ENCODE data around the gene MAP7D3. TPM values are rescaled to one million over a fixed set of nuclear protein-coding genes. Genes with fewer than 3 reads are reported as not detected.
A peak's percentile ranks its signal among the peaks of the same experiment; 100 is the strongest.

MAP7D3 gene
- total RNA-seq, 1 donor from 2014 or later = 1.2 TPM

GRCh38 chrX:136209016-136209738 is 42.0 kb downstream of the MAP7D3 start:
- no peak for FAIRE-seq

GRCh38 chrX:136207546-136207945 is 43.7 kb downstream of the MAP7D3 start:
- FAIRE-seq = no peak

More at GRCh38 chrX:136209016-136209738, 42.0 kb downstream of the MAP7D3 start:
- peak in 1 of 2 donors; percentile 34 for DNase-seq (ENCODE audit: low spot score in 2 of 2)

GRCh38 chrX:136206916-136207315 is 44.3 kb downstream of the MAP7D3 start:
- FAIRE-seq (no peak), DNase-seq (ENCODE audit: low spot score in 2 of 2) (no peak)

More at GRCh38 chrX:136207546-136207945, 43.7 kb downstream of the MAP7D3 start:
- no peak for DNase-seq (ENCODE audit: low spot score in 2 of 2)

- DNase-seq (ENCODE audit: low spot score in 2 of 2) = no peak
- no peak for FAIRE-seq
Observed at GRCh38 chrX:136205882-136206380, 45.3 kb downstream of the MAP7D3 start.

- DNase-seq (ENCODE audit: low spot score in 2 of 2) (no peak), FAIRE-seq (no peak)
Observed at GRCh38 chrX:136204571-136204970, 46.6 kb downstream of the MAP7D3 start.

- DNase-seq (ENCODE audit: low spot score in 2 of 2) (no peak), FAIRE-seq (no peak)
Observed at GRCh38 chrX:136203951-136204350, 47.2 kb downstream of the MAP7D3 start.

- DNase-seq (ENCODE audit: low spot score in 2 of 2) = no peak
- no peak for FAIRE-seq
Observed at GRCh38 chrX:136203438-136203837, 47.8 kb downstream of the MAP7D3 start.

GRCh38 chrX:136202889-136203288 is 48.3 kb downstream of the MAP7D3 start:
- FAIRE-seq (no peak), DNase-seq (ENCODE audit: low spot score in 2 of 2) (no peak)

- DNase-seq (ENCODE audit: low spot score in 2 of 2) (no peak), FAIRE-seq (no peak)
Observed at GRCh38 chrX:136201601-136202000, 49.6 kb downstream of the MAP7D3 start.

- no peak for DNase-seq (ENCODE audit: low spot score in 2 of 2)
- no peak for FAIRE-seq
Observed at GRCh38 chrX:136200466-136200865, 50.7 kb downstream of the MAP7D3 start.

GRCh38 chrX:136199365-136199764 is 51.8 kb downstream of the MAP7D3 start:
- no peak for DNase-seq (ENCODE audit: low spot score in 2 of 2)
- no peak for FAIRE-seq

GRCh38 chrX:136198678-136199243 is 52.4 kb downstream of the MAP7D3 start:
- DNase-seq (ENCODE audit: low spot score in 2 of 2) (no peak), FAIRE-seq (no peak)

GRCh38 chrX:136198010-136198409 is 53.2 kb downstream of the MAP7D3 start:
- no peak for FAIRE-seq

GRCh38 chrX:136196691-136197155 is 54.5 kb downstream of the MAP7D3 start:
- FAIRE-seq (no peak), DNase-seq (ENCODE audit: low spot score in 2 of 2) (no peak)

More at GRCh38 chrX:136198010-136198409, 53.2 kb downstream of the MAP7D3 start:
- DNase-seq (ENCODE audit: low spot score in 2 of 2) = no peak

GRCh38 chrX:136195247-136195646 is 56.0 kb downstream of the MAP7D3 start:
- FAIRE-seq (no peak), DNase-seq (ENCODE audit: low spot score in 2 of 2) (no peak)

- no peak for FAIRE-seq
- no peak for DNase-seq (ENCODE audit: low spot score in 2 of 2)
Observed at GRCh38 chrX:136194536-136194935, 56.7 kb downstream of the MAP7D3 start.

- DNase-seq (ENCODE audit: low spot score in 2 of 2) (no peak), FAIRE-seq (no peak)
Observed at GRCh38 chrX:136193771-136194170, 57.4 kb downstream of the MAP7D3 start.

- DNase-seq (ENCODE audit: low spot score in 2 of 2) (no peak), FAIRE-seq (no peak)
Observed at GRCh38 chrX:136192839-136193414, 58.3 kb downstream of the MAP7D3 start.

GRCh38 chrX:136192135-136192534 is 59.1 kb downstream of the MAP7D3 start:
- DNase-seq (ENCODE audit: low spot score in 2 of 2) (no peak), FAIRE-seq (no peak)

- FAIRE-seq (no peak), DNase-seq (ENCODE audit: low spot score in 2 of 2) (no peak)
Observed at GRCh38 chrX:136191171-136191570, 60.0 kb downstream of the MAP7D3 start.

GRCh38 chrX:136190038-136190713 is 61.0 kb downstream of the MAP7D3 start:
- no peak for FAIRE-seq

More at GRCh38 chrX:136190038-136190713, 61.0 kb downstream of the MAP7D3 start:
- DNase-seq (ENCODE audit: low spot score in 2 of 2) = no peak

Measured in frontal cortex (tissue), 4 donors.